Measurements from ENCODE around the gene CCDC6. TPM values are rescaled to one million over a fixed set of nuclear protein-coding genes. Genes with fewer than 3 reads are reported as not detected.

The CCDC6 gene
- total and polyA plus RNA-seq, 9 of the 15 experiments (the other 6 are each of a cell fraction or from before 2014, with no cell fraction given): 10.4 to 41.0 (median 20.9) TPM

DNA sequence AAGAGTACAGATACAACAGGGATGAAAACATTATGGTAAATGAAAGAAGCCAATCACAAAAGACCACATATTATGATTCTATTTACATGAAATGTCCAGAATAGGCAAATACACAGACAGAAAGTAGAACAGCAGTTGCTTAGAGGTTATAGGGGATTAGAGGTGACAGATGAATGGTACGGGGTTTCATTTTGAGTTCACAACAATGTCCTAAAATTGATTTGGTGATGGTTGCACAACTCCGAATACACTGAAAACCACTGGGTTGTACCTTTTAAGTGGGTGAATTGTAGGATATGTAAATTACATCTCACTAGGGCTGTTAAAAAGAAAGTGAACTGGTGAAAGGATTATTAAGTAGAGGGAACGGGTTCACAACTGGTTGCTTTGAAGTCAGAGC lies 76.8 kb downstream of the CCDC6 start:
- H3K9ac ChIP-seq (ENCODE audit: insufficient read depth in 1 of 2, low read depth in 2 of 2, low read length in 2 of 2): no peak overlapping the region
- peaks cover 0 to 13% of the 10 kb centered on the region in 2 experiments; a peak in 4 of 5 replicates for H3K4me1 ChIP-seq (replicated peaks in 1 of 2; ENCODE audit: control insufficient read depth in 2 of 2, insufficient read depth in 2 of 2, low read length in 2 of 2)
- in situ Hi-C loops (cut with MboI) (loop anchor here (25.0 kb wide), 1 partner anchor 833 kb away; no protein-coding TSS in a partner anchor), intact Hi-C loops (cut with micrococcal nuclease) (no loop called here)
- no peaks in the 10 kb centered on the region for H4K20me1 ChIP-seq (replicated peaks; ENCODE audit: control insufficient read depth, insufficient read depth, low read length)
- H3K9me3 ChIP-seq (replicated peaks; ENCODE audit: control insufficient read depth, insufficient read depth, low read depth, low read length): no peaks in the 10 kb centered on the region
- H3K27me3 ChIP-seq (ENCODE audit: control insufficient read depth in 2 of 2, insufficient read depth in 2 of 2, low read length in 2 of 2): no peaks in the 10 kb centered on the region
- no peak overlapping the region for H3K4me2 ChIP-seq (ENCODE audit: insufficient read depth, low read length)
- DNase-seq (ENCODE audit: extremely low read depth in 1 of 4, low spot score in 3 of 4): no peak
- 97% methylated on average over 3 of the region's 3 CpGs for WGBS (ENCODE audit: insufficient coverage, low coverage, missing lambda C conversion rate)
- no peak overlapping the region for H3K4me3 ChIP-seq
- H3K36me3 ChIP-seq (ENCODE audit: control insufficient read depth, insufficient read depth, low read length): peaks cover 40% of the 10 kb centered on the region
- ATAC-seq: no peak
- ChIA-PET CTCF (ENCODE audit: low intra/inter-chr PET ratio) (interaction anchor here (1.2 kb wide), 1 partner anchor 77 kb away, joined by 4 read pairs; the partner anchor contains the start of gene CCDC6), POLR2A (interaction anchor here (1.2 kb wide), 1 partner anchor 79 kb away, joined by 3 read pairs; no protein-coding TSS in a partner anchor)
- H2AFZ ChIP-seq (ENCODE audit: low read depth, low read length): no peak overlapping the region
- TF ChIP-seq HBP1 (CRISPR knock-in tag; IDR thresholded peaks at IDR 0.05) (no peak), FUS (optimal IDR thresholded peaks at IDR 0.05; ENCODE audit: low read depth, low read length) (no peak), TEAD1 (CRISPR knock-in tag; IDR thresholded peaks at IDR 0.05) (no peak), ZNF124 (CRISPR knock-in tag; IDR thresholded peaks at IDR 0.05) (no peak), CEBPG (CRISPR knock-in tag; IDR thresholded peaks at IDR 0.05) (no peak), CEBPG (tag; conservative IDR thresholded peaks at IDR 0.05 in 1 of 2, IDR thresholded peaks at IDR 0.05 in 1 of 2) (no peak), FOXP4 (CRISPR knock-in tag; IDR thresholded peaks at IDR 0.05; ENCODE audit: borderline replicate concordance) (no peak)
- FAIRE-seq: no peak
- H3K27ac ChIP-seq (ENCODE audit: extremely low read depth, low read depth, low read length): no peak overlapping the region
- BruUV-seq (replicated peaks): no TSS peak
- H3K9me1 ChIP-seq (ENCODE audit: control insufficient read depth, insufficient read depth, low read length): no peaks in the 10 kb centered on the region
- H3K79me2 ChIP-seq (ENCODE audit: control insufficient read depth, insufficient read depth, low read length): no peaks in the 10 kb centered on the region; the same call in 2 of the 3 replicates
